Inflammatory macrophage treated with lipopolysaccharide for 1 hour (primary cell): ENCODE results near the gene MNDA.
"Not testable (repeated sequence)": the region's sequence is repeated elsewhere in the genome, so short reads cannot be mapped to it uniquely, and the experiment has no call there.

Source experiments
- DNase-seq, 2 donors: peaks; one replicate each; pipeline ENCODE4 v3.0.0-alpha.2; 2020 to 2022

Gene MNDA

DNA sequence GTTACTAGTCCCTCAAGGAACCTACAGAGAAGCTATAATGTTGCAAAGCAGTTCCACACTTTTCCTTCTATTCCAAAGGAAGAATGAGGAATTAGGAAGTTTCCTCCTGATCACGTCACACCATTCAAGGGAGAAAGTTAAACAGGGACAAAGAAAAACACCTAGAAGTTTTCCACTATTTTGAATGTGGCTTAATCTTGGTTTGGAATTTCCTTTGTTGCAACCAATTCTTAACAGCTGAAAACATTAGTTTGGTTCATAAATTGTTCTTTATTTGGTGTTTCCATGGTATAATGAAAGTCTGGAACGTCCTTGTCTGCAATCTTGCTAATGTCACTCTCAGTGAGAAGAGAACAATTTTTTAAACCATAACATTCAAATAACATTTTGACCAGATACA, 8.4 kb downstream of the MNDA start:
- DNase-seq, result peak; percentile 69 to 72

DNA sequence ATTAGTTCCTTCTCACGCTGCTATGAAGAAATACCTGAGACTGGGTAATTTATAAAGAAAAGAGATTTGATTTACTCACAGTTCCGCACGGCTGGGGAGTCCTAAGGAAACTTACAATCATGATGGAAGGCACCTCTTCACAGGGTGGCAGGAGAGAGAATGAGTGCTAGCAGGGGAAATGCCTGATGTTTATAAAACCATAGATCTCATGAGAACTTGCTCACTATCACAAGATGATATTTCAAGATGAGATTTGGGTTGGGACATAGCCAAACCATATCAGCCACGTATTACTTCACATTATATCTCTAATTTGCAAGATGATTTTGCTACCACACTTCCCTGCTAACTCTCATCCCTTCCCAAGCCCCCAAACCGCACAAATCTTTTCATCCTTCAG, 9.1 kb downstream of the MNDA start:
- DNase-seq, result peak; percentile 56 to 68

DNA sequence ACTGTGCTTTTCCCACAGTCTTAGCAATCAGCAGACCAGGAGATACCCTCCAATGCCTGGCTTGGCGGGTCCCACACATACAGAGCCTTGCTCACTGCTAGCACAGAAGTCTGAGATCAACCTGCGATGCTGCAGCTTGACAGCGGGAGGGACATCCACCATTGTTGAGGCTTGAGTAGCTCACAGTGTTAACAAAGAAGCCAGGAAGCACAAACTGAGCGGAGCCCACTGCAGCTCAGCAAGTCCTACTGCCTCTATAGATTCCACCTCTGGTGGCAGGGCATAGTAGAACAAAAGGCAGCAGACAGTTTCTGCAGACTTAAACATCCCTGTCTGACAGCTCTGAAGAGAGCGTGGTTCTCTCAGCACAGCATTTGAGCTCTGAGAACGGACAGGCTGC, 33.4 kb downstream of the MNDA start:
- no peak for DNase-seq

DNA sequence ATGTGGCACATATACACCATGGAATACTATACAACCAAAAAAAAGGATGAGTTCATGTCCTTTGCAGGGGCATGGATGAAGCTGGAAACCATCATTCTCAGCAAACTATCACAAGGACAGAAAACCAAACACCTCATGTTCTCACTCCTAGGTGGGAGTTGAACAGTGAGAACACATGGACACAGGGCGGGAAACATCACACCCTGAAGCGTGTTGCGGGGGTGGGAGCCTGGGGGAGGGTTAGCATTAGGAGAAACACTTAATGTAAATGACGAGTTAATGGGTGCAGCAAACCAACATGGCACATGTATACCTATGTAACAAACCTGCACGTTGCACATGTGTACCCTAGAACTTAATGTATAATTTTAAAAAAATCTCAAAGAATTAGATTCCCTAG, 39.3 kb downstream of the MNDA start:
- not testable (repeated sequence) for DNase-seq

DNA sequence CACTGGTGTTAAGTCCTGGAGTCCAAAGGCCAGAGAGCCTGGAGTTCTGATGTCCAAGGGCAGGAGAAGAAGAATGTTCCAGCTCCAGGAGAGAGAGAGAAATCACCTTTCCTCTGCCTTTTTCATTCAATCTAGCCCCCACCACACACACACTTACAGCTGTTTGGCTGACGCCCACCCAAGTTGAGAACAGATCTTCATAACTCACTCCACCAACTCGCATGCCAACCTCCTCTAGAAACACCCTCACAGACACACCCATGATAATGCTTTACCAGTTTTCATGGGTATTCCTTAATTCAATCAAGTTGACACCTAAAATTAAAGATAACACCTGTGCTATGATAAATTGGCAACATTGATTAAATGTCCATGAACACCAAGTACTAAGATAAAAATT, 42.0 kb downstream of the MNDA start:
- DNase-seq, result no peak

DNA sequence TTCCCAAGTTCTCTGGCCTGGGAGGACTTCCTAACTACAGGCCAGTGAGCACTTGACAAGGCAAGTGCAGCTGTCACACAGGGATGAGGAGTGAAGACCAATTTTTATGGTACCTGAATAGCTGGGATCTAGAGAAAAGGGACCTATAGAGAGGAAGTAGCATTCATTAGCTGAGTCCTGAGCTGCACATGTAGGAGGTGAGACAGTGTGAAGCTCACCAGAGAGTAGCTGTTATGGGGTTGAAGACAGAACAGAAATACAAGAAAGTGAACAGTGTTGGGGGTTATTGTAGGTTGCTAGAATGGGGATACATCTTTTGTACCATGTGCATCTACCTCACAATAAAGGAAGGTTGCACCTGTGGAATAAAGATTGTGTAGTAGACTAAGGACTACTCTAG, 62.5 kb downstream of the MNDA start:
- no peak for DNase-seq

DNA sequence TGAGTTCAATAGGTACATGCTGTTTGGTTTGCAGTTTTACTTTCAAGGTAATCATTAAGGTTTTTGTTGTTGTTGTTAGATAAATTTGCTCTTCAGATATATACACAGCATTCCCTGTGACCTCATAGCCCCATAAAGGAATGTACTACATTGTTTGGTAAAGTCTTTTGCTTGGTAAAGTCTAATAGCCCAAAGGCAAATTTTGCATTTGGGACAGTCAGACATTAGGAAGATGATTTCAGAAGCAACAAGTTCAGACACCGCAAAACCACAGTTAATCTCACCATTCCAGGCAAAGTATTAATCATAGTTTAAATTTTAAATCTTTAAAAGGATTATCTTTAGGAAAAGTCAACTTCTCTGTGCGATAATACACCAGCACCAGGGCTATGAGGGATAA, 67.6 kb downstream of the MNDA start:
- no peak for DNase-seq
